ENCODE results near the gene DDI2. TPM values are rescaled to one million over a fixed set of nuclear protein-coding genes. Genes with fewer than 3 reads are reported as not detected.
"Not testable (repeated sequence)": the region's sequence is repeated elsewhere in the genome, so short reads cannot be mapped to it uniquely, and the experiment has no call there.

Gene DDI2
- total RNA-seq, 1 experiment from 2014 or later: 32.7 TPM

DNA sequence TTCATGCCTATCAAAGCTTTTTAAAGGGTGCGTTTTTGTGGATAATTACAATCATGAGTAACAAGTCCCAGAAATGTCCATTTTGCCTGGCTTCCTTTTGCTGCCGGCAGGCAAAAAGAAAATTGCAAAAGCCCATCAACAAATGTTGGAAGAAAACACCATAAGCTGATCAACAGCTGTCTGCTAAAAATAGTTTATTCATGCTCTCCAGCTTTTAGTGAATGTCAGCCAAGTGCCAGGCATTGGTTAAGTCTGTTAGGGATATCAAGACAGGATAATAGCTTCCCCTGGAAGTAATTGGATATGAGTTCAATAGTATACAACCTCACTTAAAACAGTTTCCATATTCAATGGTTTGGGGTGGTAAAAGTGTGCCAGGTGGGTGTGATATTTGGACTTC is 18.8 kb upstream of the DDI2 start:
- Mint-ChIP-seq H3K4me3 (ENCODE audit: unreplicated experiment) (no peak overlapping the region), H3K27me3 (ENCODE audit: insufficient read depth, unreplicated experiment) (peaks cover 17% of the 10 kb centered on the region), H3K36me3 (ENCODE audit: insufficient read depth, unreplicated experiment) (peaks cover 4% of the 10 kb centered on the region), H3K9me3 (ENCODE audit: unreplicated experiment) (no peaks in the 10 kb centered on the region), H3K27ac (ENCODE audit: low read depth, unreplicated experiment) (no peak overlapping the region), H3K4me1 (ENCODE audit: insufficient read depth, unreplicated experiment) (no peaks in the 10 kb centered on the region)
- TF ChIP-seq, protein P1, sequence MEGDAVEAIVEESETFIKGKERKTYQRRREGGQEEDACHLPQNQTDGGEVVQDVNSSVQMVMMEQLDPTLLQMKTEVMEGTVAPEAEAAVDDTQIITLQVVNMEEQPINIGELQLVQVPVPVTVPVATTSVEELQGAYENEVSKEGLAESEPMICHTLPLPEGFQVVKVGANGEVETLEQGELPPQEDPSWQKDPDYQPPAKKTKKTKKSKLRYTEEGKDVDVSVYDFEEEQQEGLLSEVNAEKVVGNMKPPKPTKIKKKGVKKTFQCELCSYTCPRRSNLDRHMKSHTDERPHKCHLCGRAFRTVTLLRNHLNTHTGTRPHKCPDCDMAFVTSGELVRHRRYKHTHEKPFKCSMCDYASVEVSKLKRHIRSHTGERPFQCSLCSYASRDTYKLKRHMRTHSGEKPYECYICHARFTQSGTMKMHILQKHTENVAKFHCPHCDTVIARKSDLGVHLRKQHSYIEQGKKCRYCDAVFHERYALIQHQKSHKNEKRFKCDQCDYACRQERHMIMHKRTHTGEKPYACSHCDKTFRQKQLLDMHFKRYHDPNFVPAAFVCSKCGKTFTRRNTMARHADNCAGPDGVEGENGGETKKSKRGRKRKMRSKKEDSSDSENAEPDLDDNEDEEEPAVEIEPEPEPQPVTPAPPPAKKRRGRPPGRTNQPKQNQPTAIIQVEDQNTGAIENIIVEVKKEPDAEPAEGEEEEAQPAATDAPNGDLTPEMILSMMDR (IDR thresholded peaks at IDR 0.05; ENCODE audit: unreplicated experiment): no peak
- intact Hi-C loops (cut with micrococcal nuclease): no loop called here
- ChIA-PET POLR2A (interaction anchor here (0.7 to 0.9 kb wide), 3 partner anchors 12 to 42 kb away, joined by 3 to 4 read pairs (median 4); no protein-coding TSS in a partner anchor), CTCF (interaction anchor here (0.6 to 0.9 kb wide), 3 partner anchors 142 to 408 kb away, joined by 3 to 5 read pairs (median 3); no protein-coding TSS in a partner anchor)
- DNase-seq (ENCODE audit: unreplicated experiment): no peak
- BruUV-seq (replicated peaks): no TSS peak

DNA sequence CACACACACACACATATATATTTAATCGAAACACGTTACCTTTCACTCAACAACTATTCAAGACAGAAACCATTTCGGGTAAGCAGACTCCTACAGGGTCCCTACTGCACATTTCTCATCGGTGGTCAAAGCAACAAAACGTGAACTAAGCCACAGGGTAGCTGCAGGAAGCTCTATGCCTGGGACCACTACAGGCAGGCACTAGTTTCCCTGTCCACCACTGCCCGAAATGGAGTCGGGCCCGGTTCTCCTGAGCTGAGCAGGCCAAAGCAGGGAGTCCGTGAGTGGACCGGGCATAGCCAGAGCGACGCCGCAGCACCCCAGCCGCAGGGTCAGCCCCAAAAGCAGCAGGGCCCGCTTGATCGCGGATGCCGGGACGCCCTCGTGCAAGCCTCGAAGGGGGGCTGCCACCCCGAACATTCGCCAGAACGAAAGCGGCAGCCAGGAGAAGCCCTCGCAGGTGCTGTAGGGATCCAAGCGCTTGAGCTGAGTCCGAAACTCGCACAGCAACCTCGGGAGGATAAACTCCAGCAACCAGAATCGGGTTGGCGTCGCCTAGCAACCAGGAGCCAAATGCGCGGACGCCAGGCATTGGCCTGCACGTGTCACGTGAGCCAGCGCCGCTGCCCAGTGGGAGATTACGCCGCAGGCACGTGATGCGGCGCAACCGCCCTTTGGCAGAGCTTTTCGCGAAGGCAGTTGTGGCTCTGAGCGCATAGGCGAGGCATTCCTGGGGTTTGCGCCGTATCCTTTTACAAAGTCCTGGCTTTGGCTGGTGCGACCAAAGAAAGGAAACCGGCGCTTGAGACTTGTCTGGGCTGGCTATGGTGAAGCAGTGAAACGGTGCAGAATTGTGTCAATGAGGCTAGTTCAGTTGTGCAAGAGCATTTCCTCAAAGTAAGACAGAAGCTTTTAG is 13.9 kb upstream of the DDI2 start:
- TSS peak; percentile 69 for BruUV-seq (replicated peaks)
- intact Hi-C loops (cut with micrococcal nuclease): no loop called here
- POLR2A ChIA-PET: interaction anchor here (0.6 to 4.1 kb wide), 18 partner anchors 9 to 231 kb away, joined by 3 to 78 read pairs (median 4); partner anchors contain the start of genes DDI2 and DNAJC16

DNA sequence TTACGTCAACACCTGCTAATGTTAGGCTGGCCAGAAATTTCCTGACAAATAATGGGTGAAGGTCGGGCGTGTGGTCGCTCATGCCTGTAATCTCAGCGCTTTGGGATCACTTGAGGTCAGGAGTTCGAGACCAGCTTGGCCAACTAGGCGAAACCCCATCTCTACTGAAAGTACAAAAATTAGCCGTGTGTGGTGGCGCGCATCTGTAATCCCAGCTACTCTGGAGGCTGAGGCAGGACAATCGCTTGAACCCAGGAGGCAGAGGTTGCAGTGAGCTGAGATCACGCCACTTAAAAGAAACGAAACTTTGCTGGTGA is 13.3 kb upstream of the DDI2 start:
- CTCF ChIA-PET: interaction anchor here (0.5 kb wide), 1 partner anchor 35 kb away, joined by 4 read pairs; no protein-coding TSS in a partner anchor
- intact Hi-C loops (cut with micrococcal nuclease); H3K9me3 Mint-ChIP-seq (ENCODE audit: unreplicated experiment); H3K36me3 Mint-ChIP-seq (ENCODE audit: insufficient read depth, unreplicated experiment); DNase-seq (ENCODE audit: unreplicated experiment); H3K4me1 Mint-ChIP-seq (ENCODE audit: insufficient read depth, unreplicated experiment); H3K27me3 Mint-ChIP-seq (ENCODE audit: insufficient read depth, unreplicated experiment): not testable (repeated sequence)
- POLR2A ChIA-PET: interaction anchor here (1.0 to 4.1 kb wide), 12 partner anchors 9 to 230 kb away, joined by 3 to 78 read pairs (median 6); partner anchors contain the start of genes DDI2 and DNAJC16
- H3K4me3 Mint-ChIP-seq (ENCODE audit: unreplicated experiment): peak overlapping the region; percentile 82
- TSS peak; percentile 39 for BruUV-seq (replicated peaks)
- H3K27ac Mint-ChIP-seq (ENCODE audit: low read depth, unreplicated experiment): peak overlapping the region; percentile 67

More for the DNA sequence above, 13.9 kb upstream of the DDI2 start:
- Mint-ChIP-seq H3K4me3 (ENCODE audit: unreplicated experiment) (peak overlapping the region; percentile 82), H3K36me3 (ENCODE audit: insufficient read depth, unreplicated experiment) (no peaks in the 10 kb centered on the region), H3K4me1 (ENCODE audit: insufficient read depth, unreplicated experiment) (peaks cover 6% of the 10 kb centered on the region), H3K27ac (ENCODE audit: low read depth, unreplicated experiment) (peak overlapping the region; percentile 67), H3K9me3 (ENCODE audit: unreplicated experiment) (no peaks in the 10 kb centered on the region), H3K27me3 (ENCODE audit: insufficient read depth, unreplicated experiment) (no peaks in the 10 kb centered on the region)
- TF ChIP-seq, protein P1 (IDR thresholded peaks at IDR 0.05; ENCODE audit: unreplicated experiment): no peak
- CTCF ChIA-PET: interaction anchor here (0.5 kb wide), 1 partner anchor 34 kb away, joined by 4 read pairs; no protein-coding TSS in a partner anchor
- peak; percentile 95 for DNase-seq (ENCODE audit: unreplicated experiment)

DNA sequence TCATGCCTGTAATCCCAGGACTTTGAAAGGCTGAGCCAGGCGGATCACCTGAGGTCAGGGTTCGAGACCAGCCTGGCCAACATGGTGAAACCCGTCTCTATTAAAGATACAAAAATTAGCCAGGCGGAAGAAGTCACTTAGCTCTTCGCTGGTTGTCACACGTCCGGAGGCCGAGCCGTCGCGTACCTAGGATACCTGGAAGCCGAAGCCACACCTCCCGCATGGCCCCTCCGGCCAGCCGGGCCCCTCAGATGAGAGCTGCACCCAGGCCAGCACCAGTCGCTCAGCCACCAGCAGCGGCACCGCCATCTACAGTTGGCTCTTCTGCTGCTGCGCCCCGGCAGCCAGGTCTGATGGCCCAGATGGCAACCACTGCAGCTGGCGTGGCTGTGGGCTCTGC is 12.9 kb upstream of the DDI2 start:
- H3K27ac Mint-ChIP-seq (ENCODE audit: low read depth, unreplicated experiment); H3K4me3 Mint-ChIP-seq (ENCODE audit: unreplicated experiment); H3K9me3 Mint-ChIP-seq (ENCODE audit: unreplicated experiment); H3K36me3 Mint-ChIP-seq (ENCODE audit: insufficient read depth, unreplicated experiment); BruUV-seq (replicated peaks); H3K27me3 Mint-ChIP-seq (ENCODE audit: insufficient read depth, unreplicated experiment); DNase-seq (ENCODE audit: unreplicated experiment); H3K4me1 Mint-ChIP-seq (ENCODE audit: insufficient read depth, unreplicated experiment); intact Hi-C loops (cut with micrococcal nuclease): not testable (repeated sequence)
- ChIA-PET POLR2A (interaction anchor here (0.6 to 4.1 kb wide), 9 partner anchors 8 to 230 kb away, joined by 3 to 78 read pairs (median 6); partner anchors contain the start of genes DDI2 and DNAJC16), CTCF (interaction anchor here (0.5 kb wide), 1 partner anchor 35 kb away, joined by 4 read pairs; no protein-coding TSS in a partner anchor)
